Measurements from ENCODE around the gene CAND1. TPM values are rescaled to one million over a fixed set of nuclear protein-coding genes. Genes with fewer than 3 reads are reported as not detected.
A peak's percentile ranks its signal among the peaks of the same experiment; 100 is the strongest.

CAND1 gene
- total and polyA plus RNA-seq, 12 donors = 10.2 to 57.2 (median 35.4) TPM

- no peak overlapping the region for H3K27ac ChIP-seq
- DNase-seq (no peak), ATAC-seq (peak in 2 of 8 donors; percentile 19 to 54)
- TF ChIP-seq CTCF (IDR thresholded peaks at IDR 0.05) = no peak
- WGBS, 2 donors = 94 to 95% methylated on average over 12 of the region's 12 CpGs
- H3K9me3 ChIP-seq = peaks cover 0 to 5% (median 0%) of the 10 kb centered on the region in 11 donors
- peaks cover 0 to 26% (median 0%) of the 10 kb centered on the region in 9 donors for H3K36me3 ChIP-seq
- no peaks in the 10 kb centered on the region for H3K27me3 ChIP-seq
- H3K4me1 ChIP-seq = no peaks in the 10 kb centered on the region
- intact Hi-C loops (cut with DNase I) = no loop called here
- no peak overlapping the region for H3K4me3 ChIP-seq
These were observed 53.4 kb downstream of the CAND1 start for GRCh38 chr12:67322580-67322979.

GRCh38 chr12:67323007-67323406 lies 53.8 kb downstream of the CAND1 start:
- intact Hi-C loops (cut with DNase I) = no loop called here
- ATAC-seq (peak in 2 of 8 donors; percentile 34 to 67), DNase-seq (no peak)
- WGBS, 2 donors = 97 to 98% methylated on average over 3 of the region's 3 CpGs
- no peak for TF ChIP-seq CTCF (IDR thresholded peaks at IDR 0.05)
- peaks cover 0 to 5% (median 0%) of the 10 kb centered on the region in 11 donors for H3K9me3 ChIP-seq
- H3K27ac ChIP-seq = no peak overlapping the region
- H3K27me3 ChIP-seq = no peaks in the 10 kb centered on the region
- no peaks in the 10 kb centered on the region for H3K4me1 ChIP-seq
- H3K36me3 ChIP-seq = peaks cover 0 to 21% (median 0%) of the 10 kb centered on the region in 9 donors
- no peak overlapping the region for H3K4me3 ChIP-seq

- TF ChIP-seq CTCF (IDR thresholded peaks at IDR 0.05) = no peak
- no peak for ATAC-seq
- Histone ChIP-seq H3K9me3 (peaks cover 0 to 5% (median 0%) of the 10 kb centered on the region in 11 donors), H3K27me3 (no peaks in the 10 kb centered on the region), H3K4me1 (no peaks in the 10 kb centered on the region), H3K4me3 (no peak overlapping the region), H3K36me3 (peaks cover 0 to 6% (median 0%) of the 10 kb centered on the region in 9 donors), H3K27ac (no peak overlapping the region)
- intact Hi-C loops (cut with DNase I) = no loop called here
- no peak for DNase-seq
These were observed 57.5 kb downstream of the CAND1 start for GRCh38 chr12:67326637-67327036.

- no peak for TF ChIP-seq CTCF (IDR thresholded peaks at IDR 0.05)
- Histone ChIP-seq H3K9me3 (no peaks in the 10 kb centered on the region), H3K36me3 (peaks cover 0 to 3% (median 0%) of the 10 kb centered on the region in 9 donors), H3K27ac (no peak overlapping the region), H3K27me3 (no peaks in the 10 kb centered on the region), H3K4me3 (no peak overlapping the region), H3K4me1 (no peaks in the 10 kb centered on the region)
- intact Hi-C loops (cut with DNase I) = no loop called here
- DNase-seq (no peak), ATAC-seq (no peak)
- 70 to 73% methylated on average over 2 of the region's 2 CpGs for WGBS, 2 donors
These were observed 58.3 kb downstream of the CAND1 start for GRCh38 chr12:67327466-67327865.
